H1 (cell line): ENCODE data around the gene HILPDA. TPM values are rescaled to one million over a fixed set of nuclear protein-coding genes. Genes with fewer than 3 reads are reported as not detected.

Source experiments
- CHD1 ChIP-seq: IDR thresholded peaks from 2 replicates; pipeline ENCODE4 v1.6.1; 2012; ENCODE audit warnings: low read depth, low read length, improper control_type of control experiment
- CHD7 ChIP-seq: fragments of 300-600 bp; sonication (generic); IDR thresholded peaks from 2 replicates; pipeline ENCODE4 v1.7.1; 2012; ENCODE audit warnings: low read length, moderate library complexity, mild to moderate bottlenecking, inconsistent platforms; ENCODE audit not compliant: insufficient replicate concordance
- POU5F1 ChIP-seq: IDR thresholded peaks from 2 replicates; pipeline ENCODE4 v1.6.1; 2011; ENCODE audit warnings: low read depth, mild to moderate bottlenecking, low read length, moderate library complexity
- polyA plus RNA-seq, 7 experiments: library from polyadenylated mRNA; depleted of rRNA in 3 of 7; stranded (reverse) in 5 of 7; unstranded in 2 of 7; fragments of >200 nt in 5 of 7; fragments of 200-250 nt in 2 of 7; gene quantifications; 1 replicate in 5 of 7; 2 replicates in 1 of 7; 4 replicates in 1 of 7; pipeline versions ENCODE4 v1.2.1 to v1.2.3, GENCODE V29; 2011 to 2013; ENCODE audit warnings: missing spikeins in 2 of 7, mixed read lengths in 2 of 7
- total RNA-seq: library from RNA; stranded (reverse); fragmentation: NEBNext Ultra II Directional; extraction: Animal tissue kit (Norgen Biotek cat#: 25700); gene quantifications from 2 replicates; pipeline ENCODE4 v1.2.1, GENCODE V29; 2021

HILPDA gene
- total and polyA plus RNA-seq, 2 of the 8 experiments (the other 6 are each of a cell fraction or from before 2014, with no cell fraction given) = 35.6 to 80.0 TPM

GRCh38 chr7:128422842-128423241 lies 32.8 kb upstream of the HILPDA start (continued):
- TF ChIP-seq CHD7 = no peak
- no peak for TF ChIP-seq CHD1
- TF ChIP-seq POU5F1 = no peak
